Large intestine (tissue), 3 donors: ENCODE data around the gene PDCD5. TPM values are rescaled to one million over a fixed set of nuclear protein-coding genes. Genes with fewer than 3 reads are reported as not detected.
"Not testable (repeated sequence)": the region's sequence is repeated elsewhere in the genome, so short reads cannot be mapped to it uniquely, and the experiment has no call there.

Experiments
- DNase-seq, 2 donors: peaks; one replicate each; pipeline versions ENCODE4 v3.0.0 to v3.0.0-alpha.2; 2013
- H3K27ac ChIP-seq: one replicate; pipeline ENCODE4 v1.5.1; 2013; ENCODE audit warnings: low read length
- H3K27me3 ChIP-seq: 2 replicates; pipeline ENCODE4 v1.6.1; 2013; ENCODE audit warnings: low read length; ENCODE audit not compliant: control insufficient read depth, insufficient read depth
- H3K36me3 ChIP-seq: 2 replicates; pipeline ENCODE4 v1.6.1; 2013; ENCODE audit warnings: low read length; ENCODE audit not compliant: control insufficient read depth, insufficient read depth
- H3K4me1 ChIP-seq: one replicate; pipeline ENCODE4 v1.6.1; 2013; ENCODE audit warnings: low read length; ENCODE audit not compliant: control insufficient read depth, insufficient read depth
- H3K4me3 ChIP-seq: one replicate; pipeline ENCODE4 v1.5.1; 2013; ENCODE audit warnings: low read length
- H3K9me3 ChIP-seq: one replicate; pipeline ENCODE4 v1.6.1; 2013; ENCODE audit warnings: mild to moderate bottlenecking, low read depth, low read length, moderate library complexity; ENCODE audit not compliant: control insufficient read depth
- WGBS: methylation state at CpG from one replicate; pipeline ENCODE4 v1.1.5; 2013; ENCODE audit warnings: low lambda C conversion rate; ENCODE audit not compliant: insufficient coverage; 5-methylcytosine and 5-hydroxymethylcytosine counted together
- polyA plus RNA-seq: library from polyadenylated mRNA; unstranded; fragments of 120-200 nt; gene quantifications from one replicate; pipeline ENCODE4 v1.2.1, GENCODE V29; 2013

Gene PDCD5
- polyA plus RNA-seq, 1 donor, result 130 TPM

GRCh38 chr19:32573492-32573794, 7.5 kb upstream of the PDCD5 start:
- Histone ChIP-seq H3K9me3 (no peaks in the 10 kb centered on the region), H3K27ac (no peak overlapping the region), H3K4me1 (no peaks in the 10 kb centered on the region), H3K36me3 (no peaks in the 10 kb centered on the region), H3K27me3 (peaks cover 2% of the 10 kb centered on the region), H3K4me3 (no peak overlapping the region)
- no peak for DNase-seq
- 60% methylated on average over 1 of the region's 3 CpGs for WGBS

GRCh38 chr19:32576790-32577189, 4.2 kb upstream of the PDCD5 start:
- Histone ChIP-seq H3K9me3 (no peaks in the 10 kb centered on the region), H3K27ac (no peak overlapping the region), H3K27me3 (peaks cover under 1% of the 10 kb centered on the region), H3K4me3 (no peak overlapping the region), H3K4me1 (no peaks in the 10 kb centered on the region), H3K36me3 (no peaks in the 10 kb centered on the region)
- DNase-seq, result no peak
- WGBS, result no CpG with 5 or more reads among the region's 1 CpG

DNA sequence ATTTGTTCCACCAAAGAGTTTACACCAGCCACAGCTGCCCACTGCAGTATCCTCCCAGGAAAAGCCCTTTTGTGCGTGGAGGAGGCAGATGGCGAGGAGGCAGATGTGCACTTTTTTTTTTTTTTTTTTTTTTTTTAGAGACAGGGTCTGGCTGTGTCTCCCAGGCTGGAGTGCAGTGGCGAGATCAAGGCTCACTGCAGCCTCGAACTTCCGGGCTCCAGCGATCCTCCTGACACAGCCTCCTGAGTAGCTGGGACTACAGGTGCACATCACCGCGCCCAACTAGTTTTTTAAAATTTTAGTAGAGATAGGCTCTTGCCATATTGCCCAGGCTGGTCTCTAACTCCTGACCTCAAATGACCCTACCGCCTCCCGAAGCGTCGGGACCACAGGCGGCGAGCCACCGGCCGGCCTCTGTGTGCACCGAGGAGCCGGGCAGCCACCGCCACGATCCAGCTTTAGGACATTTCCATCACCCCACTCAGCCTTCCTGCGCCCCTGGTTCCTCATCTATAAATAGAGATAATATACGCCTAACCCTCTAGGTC, 563 bp upstream of the PDCD5 start:
- peak overlapping the region; percentile 16 for H3K27ac ChIP-seq
- H3K4me1 ChIP-seq, result peaks cover 4% of the 10 kb centered on the region
- H3K4me3 ChIP-seq, result peak overlapping the region; percentile 48
- peaks cover 26% of the 10 kb centered on the region for H3K36me3 ChIP-seq
- peak in 1 of 2 donors; percentile 1 for DNase-seq
- no CpG with 5 or more reads among the region's 22 CpGs for WGBS
- no peaks in the 10 kb centered on the region for H3K9me3 ChIP-seq
- no peaks in the 10 kb centered on the region for H3K27me3 ChIP-seq

GRCh38 chr19:32581705-32582179, 752 bp downstream of the PDCD5 start:
- H3K27me3 ChIP-seq, result no peaks in the 10 kb centered on the region
- H3K9me3 ChIP-seq, result no peaks in the 10 kb centered on the region
- H3K4me1 ChIP-seq, result peaks cover 4% of the 10 kb centered on the region
- H3K27ac ChIP-seq, result peak overlapping the region; percentile 77
- DNase-seq, result peak in 1 of 2 donors; percentile 28
- H3K4me3 ChIP-seq, result peak overlapping the region; percentile 85
- peaks cover 38% of the 10 kb centered on the region for H3K36me3 ChIP-seq
- WGBS, result no CpG with 5 or more reads among the region's 27 CpGs

GRCh38 chr19:32587747-32588504, 6.9 kb downstream of the PDCD5 start:
- H3K36me3 ChIP-seq, result peaks cover 35% of the 10 kb centered on the region
- H3K27me3 ChIP-seq, H3K4me3 ChIP-seq, H3K9me3 ChIP-seq, H3K27ac ChIP-seq, H3K4me1 ChIP-seq, DNase-seq: not testable (repeated sequence)
- no CpG with 5 or more reads among the region's 8 CpGs for WGBS

- Histone ChIP-seq H3K4me1 (no peaks in the 10 kb centered on the region), H3K27me3 (no peaks in the 10 kb centered on the region), H3K9me3 (no peaks in the 10 kb centered on the region), H3K27ac (no peak overlapping the region), H3K36me3 (peaks cover 36% of the 10 kb centered on the region), H3K4me3 (no peak overlapping the region)
- no CpG with 5 or more reads among the region's 2 CpGs for WGBS
- no peak for DNase-seq
These were observed 13.0 kb downstream of the PDCD5 start for GRCh38 chr19:32594021-32594420.

DNA sequence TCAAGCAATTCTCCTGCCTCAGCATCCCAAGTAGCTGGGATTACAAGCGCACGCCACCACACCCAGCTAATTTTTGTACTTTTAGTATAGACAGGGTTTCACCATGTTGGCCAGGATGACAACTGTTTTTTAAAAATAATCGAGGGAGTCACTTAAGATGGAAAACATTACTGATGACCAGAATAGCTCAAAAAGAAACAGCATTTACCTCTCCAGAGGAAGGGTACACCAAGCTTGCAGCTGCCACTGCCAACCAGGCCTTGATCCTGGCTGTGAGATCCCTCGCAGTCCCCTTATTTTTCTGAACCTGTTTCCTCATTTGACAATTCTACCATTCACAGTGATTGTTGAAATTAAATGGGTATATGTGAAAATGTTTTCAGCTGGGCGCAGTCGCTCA, 14.5 kb downstream of the PDCD5 start:
- DNase-seq, result no peak
- WGBS, result 100% methylated on average over 1 of the region's 6 CpGs
- Histone ChIP-seq H3K4me3 (no peak overlapping the region), H3K36me3 (peaks cover 45% of the 10 kb centered on the region), H3K27ac (no peak overlapping the region), H3K27me3 (no peaks in the 10 kb centered on the region), H3K9me3 (no peaks in the 10 kb centered on the region), H3K4me1 (no peaks in the 10 kb centered on the region)

GRCh38 chr19:32598022-32598421, 17.0 kb downstream of the PDCD5 start:
- H3K4me3 ChIP-seq, result no peak overlapping the region
- no peaks in the 10 kb centered on the region for H3K9me3 ChIP-seq
- no peak overlapping the region for H3K27ac ChIP-seq
- no peaks in the 10 kb centered on the region for H3K4me1 ChIP-seq
- no peak for DNase-seq
- no CpG with 5 or more reads among the region's 11 CpGs for WGBS
- H3K27me3 ChIP-seq, result no peaks in the 10 kb centered on the region
- peaks cover 58% of the 10 kb centered on the region for H3K36me3 ChIP-seq

- WGBS, result 100% methylated on average over 2 of the region's 6 CpGs
- Histone ChIP-seq H3K4me3 (no peak overlapping the region), H3K27ac (no peak overlapping the region), H3K36me3 (peaks cover 65% of the 10 kb centered on the region), H3K9me3 (no peaks in the 10 kb centered on the region), H3K27me3 (no peaks in the 10 kb centered on the region), H3K4me1 (no peaks in the 10 kb centered on the region)
- no peak for DNase-seq
These were observed 18.3 kb downstream of the PDCD5 start for GRCh38 chr19:32599258-32599657.

- peaks cover 63% of the 10 kb centered on the region for H3K36me3 ChIP-seq
These were observed 18.8 kb downstream of the PDCD5 start for GRCh38 chr19:32599736-32600157.

GRCh38 chr19:32603961-32604360, 23.0 kb downstream of the PDCD5 start:
- Histone ChIP-seq H3K9me3 (no peaks in the 10 kb centered on the region), H3K27me3 (no peaks in the 10 kb centered on the region), H3K36me3 (peaks cover 68% of the 10 kb centered on the region), H3K4me1 (no peaks in the 10 kb centered on the region), H3K4me3 (no peak overlapping the region), H3K27ac (no peak overlapping the region)
- no CpG with 5 or more reads among the region's 14 CpGs for WGBS
- DNase-seq, result no peak

More at GRCh38 chr19:32599736-32600157, 18.8 kb downstream of the PDCD5 start:
- no CpG with 5 or more reads among the region's 2 CpGs for WGBS
- Histone ChIP-seq H3K4me3 (no peak overlapping the region), H3K4me1 (no peaks in the 10 kb centered on the region), H3K9me3 (no peaks in the 10 kb centered on the region), H3K27me3 (no peaks in the 10 kb centered on the region), H3K27ac (no peak overlapping the region)
- DNase-seq, result peak; percentile 30 to 36
